DMS53 (cell line): ENCODE results near the gene IGSF5.

Experiments
- DNase-seq: peaks from one replicate; lab custom pipeline; 2025; lab: John Stamatoyannopoulos, UW

IGSF5 gene

DNA sequence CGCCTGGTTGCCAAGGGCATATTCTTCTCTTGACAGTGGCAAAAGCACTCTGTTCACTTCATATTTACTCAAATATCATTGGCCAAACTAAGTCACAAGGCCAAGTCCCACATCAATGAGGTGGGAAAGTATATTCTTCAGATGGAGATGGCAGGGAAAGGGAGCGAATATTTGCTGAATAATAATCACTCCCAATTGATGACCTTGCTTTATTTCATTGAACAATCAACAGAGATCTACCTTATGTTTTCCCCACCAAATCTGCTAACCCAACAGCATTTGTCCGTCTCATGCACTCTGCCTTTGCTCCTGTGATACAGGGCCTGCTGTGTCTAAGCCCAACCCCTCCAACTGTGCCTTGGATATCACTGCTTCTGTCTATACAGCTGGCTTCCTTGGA lies 77.1 kb downstream of the IGSF5 start:
- DNase-seq: no peak

DNA sequence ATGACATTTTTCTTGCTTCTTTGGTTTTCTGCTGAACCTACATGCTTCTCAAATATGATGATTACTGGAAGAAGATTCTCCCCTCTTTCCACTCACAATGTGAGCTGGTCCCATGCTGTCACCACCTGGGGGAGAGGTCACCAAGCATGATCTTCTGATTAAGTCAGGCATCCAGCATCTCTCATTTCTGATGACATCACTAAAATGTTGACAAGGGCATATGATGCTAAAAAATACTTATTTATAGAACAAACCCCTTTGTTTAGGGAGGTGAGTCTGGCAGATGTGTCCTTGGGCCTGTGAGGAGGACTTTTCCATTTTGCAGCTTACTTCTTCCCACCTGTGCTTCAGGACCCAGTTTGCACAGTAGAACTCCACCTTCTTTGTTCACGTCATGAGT lies 80.3 kb downstream of the IGSF5 start:
- DNase-seq: no peak

DNA sequence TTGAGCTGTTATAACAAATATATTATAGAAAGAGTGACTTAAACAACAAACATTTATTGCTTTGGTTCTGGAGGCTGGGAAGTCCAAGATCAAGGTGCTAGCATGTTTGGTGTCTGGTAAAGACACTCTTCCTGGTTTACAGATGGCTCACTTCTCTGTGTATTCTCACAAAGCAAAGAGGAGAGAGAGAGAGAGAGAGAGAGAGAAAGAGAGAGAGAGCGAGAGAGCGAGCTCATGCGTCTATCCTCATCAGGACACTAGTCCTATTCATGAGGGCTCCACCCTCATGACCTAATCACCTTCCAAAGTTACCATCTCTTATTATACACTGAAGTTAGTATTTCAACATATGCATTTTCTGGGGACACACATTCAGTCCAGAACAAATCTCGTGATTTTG lies 89.6 kb downstream of the IGSF5 start:
- no peak for DNase-seq

- peak; percentile 58 for DNase-seq
Observed at GRCh38 chr21:39837861-39838359, 92.9 kb downstream of the IGSF5 start.

GRCh38 chr21:39840373-39841097 lies 95.6 kb downstream of the IGSF5 start:
- no peak for DNase-seq

DNA sequence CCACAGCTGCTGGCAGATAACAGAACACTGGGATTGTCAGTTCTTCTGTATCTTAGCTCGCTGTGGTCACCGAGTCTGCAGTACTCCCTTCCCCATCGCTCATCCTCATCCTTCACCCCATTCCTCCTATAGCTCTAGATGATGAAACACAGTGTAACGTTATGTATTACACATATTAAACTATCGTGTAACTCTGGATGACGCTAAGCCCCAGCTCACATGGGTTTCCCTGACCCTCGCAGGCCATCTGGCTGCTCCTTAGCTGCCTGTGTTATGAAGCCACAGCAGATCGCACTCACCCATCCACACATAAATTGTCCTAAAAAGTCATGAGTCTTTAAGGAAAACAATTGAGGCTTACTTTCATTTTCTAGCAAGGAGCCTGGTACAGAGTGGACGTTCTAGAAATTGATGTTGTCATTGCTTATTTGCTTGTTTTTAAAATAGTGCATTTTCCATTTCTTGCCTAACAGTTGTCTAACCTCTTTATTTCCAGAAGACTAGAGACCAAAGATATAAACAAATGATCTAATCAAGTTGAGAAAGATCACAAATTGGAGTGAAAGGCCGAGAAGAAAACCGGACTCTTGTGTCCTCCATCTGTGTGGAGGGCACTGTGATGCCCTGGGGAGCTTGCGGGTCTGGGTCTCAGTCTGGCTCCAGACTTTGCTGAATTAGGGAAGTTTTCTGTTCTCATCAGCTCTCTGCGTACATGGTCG lies 97.9 kb downstream of the IGSF5 start:
- no peak for DNase-seq

GRCh38 chr21:39843483-39843882 lies 98.5 kb downstream of the IGSF5 start:
- DNase-seq: no peak

DNA sequence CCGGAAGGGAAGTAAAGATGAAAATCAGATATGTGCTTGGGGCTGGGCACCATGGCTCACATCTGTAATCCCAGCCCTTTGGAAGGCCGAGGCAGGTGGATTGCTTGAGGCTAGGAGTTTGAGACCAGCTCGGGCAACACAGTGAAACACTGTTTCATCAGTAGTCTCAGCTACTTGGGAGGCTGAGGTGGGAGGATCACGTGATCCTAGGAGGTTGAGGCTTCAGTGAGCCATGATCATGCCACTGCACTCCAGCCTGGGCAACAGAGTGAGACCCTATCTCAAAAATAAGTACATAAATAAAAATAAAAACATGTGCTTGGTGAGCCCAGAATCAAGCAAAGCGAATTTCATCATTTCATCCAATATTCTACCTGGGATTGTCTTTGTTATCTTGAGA lies 98.9 kb downstream of the IGSF5 start:
- DNase-seq: no peak

DNA sequence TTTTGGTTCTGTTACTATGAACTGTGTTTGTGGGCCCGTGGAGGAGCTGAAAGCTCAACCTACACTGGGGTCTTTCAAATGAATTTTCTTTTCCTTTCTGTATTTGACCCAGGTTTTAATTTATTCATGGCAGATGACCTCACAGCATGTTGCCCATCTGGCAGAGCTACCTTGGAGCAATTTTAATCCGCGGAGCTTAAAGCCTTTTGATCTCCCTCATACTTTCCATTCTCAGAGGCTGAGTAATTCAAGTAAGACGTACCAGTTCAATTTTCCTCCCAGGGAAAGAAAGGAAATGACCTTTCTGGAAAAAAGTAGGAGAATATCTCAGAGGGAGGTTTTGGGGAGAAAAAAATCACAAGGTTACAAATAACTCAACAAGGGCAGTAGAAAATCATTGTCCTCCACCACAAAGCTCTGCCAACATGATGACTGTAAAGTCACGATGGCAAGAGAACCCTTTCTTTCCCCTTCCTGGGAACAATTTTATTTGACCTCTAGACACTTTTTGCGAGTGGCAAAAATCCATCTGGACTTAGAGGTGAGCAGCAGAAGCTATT lies 100.7 kb downstream of the IGSF5 start:
- no peak for DNase-seq

GRCh38 chr21:39847877-39848276 lies 102.9 kb downstream of the IGSF5 start:
- DNase-seq: no peak

- no peak for DNase-seq
Observed at GRCh38 chr21:39849014-39849655, 104.2 kb downstream of the IGSF5 start.

DNA sequence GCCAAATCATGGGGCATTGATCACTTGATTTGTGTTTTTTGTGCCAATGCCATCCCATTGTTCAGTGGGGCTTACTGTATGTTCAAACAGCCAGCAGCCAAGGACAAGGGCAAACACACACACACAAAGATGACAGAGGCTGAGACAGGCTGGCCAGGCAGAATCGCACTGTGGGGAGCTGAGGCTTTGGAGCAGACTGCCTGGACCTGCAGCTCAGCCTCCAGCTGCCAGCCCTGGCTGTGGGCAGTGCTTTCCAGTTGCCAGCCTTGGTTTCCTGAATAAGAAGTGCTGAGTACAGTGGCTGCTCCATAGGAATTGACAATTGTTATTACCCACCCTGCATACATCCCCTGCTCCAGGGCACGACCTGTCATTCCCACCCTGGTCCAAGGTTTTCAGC lies 105.3 kb downstream of the IGSF5 start:
- no peak for DNase-seq

GRCh38 chr21:39851002-39851618 lies 106.1 kb downstream of the IGSF5 start:
- no peak for DNase-seq
